NCI-H69 (cell line): Measurements from ENCODE around the gene VCX3B.
"Not testable (repeated sequence)": the region's sequence is repeated elsewhere in the genome, so short reads cannot be mapped to it uniquely, and the experiment has no call there.

Experiments
- DNase-seq: peaks from one replicate; lab custom pipeline; 2025; lab: John Stamatoyannopoulos, UW

Gene VCX3B

DNA sequence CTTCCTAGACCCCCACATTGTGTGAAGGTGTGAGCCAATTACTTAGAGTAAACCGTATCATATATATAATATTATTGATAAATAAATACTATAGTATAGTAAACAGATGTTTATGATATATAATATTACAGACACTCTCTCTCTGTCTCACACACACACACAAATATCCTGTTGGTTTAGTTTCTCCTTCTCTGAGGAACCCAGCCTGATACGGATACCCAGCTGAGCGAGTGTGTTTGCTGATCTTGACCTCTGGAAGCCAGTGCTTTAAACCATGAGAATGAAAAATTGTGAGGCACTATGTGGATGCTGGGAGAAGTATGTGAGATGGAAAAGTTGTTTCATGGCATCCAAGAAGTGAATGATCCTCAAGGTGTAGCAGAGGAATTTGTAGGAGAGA, at the start of gene VCX3B:
Gene VCX3B, plus strand, starts transcription at position 301 of the 400 bp plus-strand sequence. CDS start 621 bp downstream, outside the sequence.
- not testable (repeated sequence) for DNase-seq

DNA sequence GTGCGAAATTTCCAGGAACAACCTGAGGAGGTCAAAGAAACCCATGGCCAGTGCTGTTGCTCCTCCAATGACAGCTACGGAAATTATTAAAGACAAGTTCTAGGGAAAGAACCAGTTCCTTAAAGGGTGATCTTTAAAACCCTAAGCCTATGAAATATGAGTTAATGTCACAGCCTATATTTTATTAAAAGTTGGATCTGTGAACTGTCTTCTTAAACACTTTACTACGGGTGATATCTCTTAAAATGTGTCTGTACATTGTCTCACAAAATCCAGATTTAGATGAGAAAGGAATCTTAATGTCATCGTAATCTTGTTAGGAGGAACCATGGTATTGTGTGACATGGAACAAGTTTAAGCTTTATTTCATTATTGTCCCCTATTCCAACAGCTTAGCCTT, 46.3 kb upstream of the VCX3B start:
- DNase-seq = no peak

DNA sequence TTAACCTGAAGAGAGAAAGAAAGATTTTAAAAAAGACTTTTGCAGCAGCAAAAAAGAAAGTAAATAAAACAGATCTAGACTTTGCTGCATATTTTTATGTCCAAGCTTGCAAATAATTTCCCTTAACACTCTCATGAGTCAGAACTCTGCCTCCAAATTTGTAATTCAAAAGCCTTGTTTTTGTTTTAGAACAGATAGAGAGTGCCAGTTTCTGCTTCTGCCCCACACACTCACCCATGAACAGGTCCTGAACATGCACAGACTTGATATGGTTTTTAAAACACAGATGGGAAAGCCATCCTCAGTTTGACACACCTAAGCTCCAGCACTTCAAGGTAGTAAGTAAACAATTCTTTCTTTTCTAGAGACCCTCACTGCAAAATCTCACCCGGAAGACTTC, 39.7 kb upstream of the VCX3B start:
- peak; percentile 36 for DNase-seq

DNA sequence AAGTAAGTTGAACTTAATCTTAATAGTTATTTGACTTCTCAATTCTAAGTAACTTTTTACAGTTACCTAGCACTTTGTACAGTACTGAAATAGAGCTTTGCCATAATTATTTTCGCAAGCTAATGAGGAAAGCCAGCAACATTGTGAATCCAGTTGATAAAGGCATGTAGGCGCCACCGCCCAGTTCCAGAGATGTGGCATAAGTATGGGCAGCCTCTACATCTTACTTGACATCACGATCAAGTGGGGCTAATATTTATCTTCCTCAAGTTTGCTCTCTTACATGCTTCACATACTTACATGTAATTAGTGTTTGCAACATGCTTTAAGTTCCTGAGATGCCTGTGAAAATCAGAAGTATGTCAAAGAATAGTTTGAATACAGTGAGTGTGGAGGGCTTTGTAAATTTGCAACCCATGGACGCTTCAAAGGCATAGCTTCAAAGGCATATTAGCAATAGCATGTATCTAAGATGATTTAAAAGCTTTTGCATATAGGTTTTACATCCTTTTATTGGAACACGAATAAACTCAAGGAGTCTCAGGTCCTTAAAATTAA, 34.9 kb upstream of the VCX3B start:
- no peak for DNase-seq

DNA sequence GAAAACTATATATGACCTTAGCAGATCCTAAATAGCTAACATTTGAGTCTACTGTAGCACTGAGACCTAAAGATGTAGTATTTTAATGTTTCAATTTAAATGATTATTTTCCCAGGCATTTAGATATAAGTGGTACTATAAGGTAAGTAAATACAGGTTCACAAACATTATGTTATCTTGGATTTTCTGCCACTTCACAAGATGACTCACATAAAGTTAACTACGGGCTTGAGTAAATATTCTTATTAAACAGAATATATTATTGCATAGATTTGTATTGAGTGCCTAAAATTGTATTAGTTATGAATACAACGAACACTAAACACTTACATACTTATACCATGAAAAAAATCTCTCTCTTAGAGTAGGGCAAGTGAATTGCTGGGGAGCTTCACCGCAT, 34.2 kb upstream of the VCX3B start:
- no peak for DNase-seq

DNA sequence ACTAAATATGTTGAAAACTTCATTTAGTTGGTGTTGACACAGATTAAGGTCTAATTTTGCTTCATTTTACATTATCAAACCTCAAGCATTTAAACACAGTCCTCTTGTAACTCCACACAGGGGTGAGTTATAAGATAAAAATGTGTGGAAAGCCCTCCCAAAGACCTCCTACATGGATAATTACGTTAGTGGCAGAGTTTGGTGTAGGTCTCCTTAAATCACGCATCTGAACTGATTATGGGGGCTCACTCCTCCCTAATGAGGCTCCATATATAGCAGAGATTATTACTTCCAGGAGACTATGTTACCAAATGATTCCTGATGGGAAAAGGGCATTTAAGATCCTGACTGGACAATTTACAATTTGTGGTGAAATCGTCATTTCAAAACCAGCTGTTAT, 32.2 kb upstream of the VCX3B start:
- no peak for DNase-seq

DNA sequence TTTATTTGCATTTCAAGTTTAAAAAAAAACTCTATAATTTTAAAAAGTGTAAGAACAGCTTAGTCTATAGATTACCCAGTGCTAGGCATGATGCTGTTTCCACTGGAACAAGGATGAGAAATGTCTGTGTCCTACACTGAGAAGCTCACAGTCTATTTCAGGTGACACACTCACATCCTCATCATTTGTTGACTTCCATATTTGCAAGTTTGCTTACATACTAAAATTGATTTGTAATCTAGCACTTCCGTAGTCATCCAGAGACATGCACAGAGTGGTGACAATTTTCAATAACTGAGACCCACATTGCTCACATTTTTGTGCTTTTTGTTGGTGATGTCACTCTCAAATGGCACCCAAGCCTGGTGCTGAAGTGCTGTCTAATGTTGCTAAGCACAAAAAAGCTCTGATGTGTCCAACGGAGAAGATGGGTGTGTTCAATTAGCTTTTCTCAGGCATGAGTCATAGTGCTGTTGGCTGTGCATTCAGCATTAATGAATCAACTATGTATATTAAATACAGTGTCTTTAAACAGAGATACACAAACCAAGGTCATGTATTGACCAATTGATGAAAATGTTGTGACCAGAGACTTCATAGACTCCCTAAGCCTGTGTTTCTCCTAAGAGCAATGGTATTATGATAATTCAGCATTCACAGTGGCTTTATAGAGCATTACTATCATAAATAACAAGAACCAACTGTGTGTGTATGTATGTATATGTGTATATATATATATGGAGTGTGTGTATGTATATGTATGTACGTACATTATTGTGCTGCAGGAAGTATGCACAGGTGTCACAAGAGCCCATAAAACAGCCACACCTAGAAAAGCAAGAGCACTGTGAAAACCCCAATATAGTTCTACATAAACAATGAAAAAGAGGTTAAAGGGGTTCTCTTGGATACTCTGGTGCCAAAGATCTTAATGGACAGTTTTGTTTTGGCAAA, 31.2 kb upstream of the VCX3B start:
- peak; percentile 19 for DNase-seq

DNA sequence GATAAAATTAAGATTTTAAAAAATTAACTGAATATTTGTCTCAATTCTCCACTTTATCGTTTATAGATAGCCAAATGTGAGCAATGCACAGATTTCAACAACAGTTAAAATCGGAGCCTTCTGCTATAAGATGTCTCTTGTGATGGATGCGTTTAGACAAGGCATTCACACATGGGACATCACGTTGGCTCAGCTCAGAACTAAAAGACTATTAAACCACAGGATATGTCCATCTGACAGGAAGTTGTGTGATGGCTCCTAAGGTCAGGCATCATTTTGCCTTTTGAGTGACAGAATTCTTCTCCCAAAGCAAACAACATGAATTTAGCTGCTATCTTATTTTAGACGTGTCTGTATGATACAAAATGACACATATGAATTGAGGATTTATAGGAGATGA, 17.3 kb upstream of the VCX3B start:
- no peak for DNase-seq

DNA sequence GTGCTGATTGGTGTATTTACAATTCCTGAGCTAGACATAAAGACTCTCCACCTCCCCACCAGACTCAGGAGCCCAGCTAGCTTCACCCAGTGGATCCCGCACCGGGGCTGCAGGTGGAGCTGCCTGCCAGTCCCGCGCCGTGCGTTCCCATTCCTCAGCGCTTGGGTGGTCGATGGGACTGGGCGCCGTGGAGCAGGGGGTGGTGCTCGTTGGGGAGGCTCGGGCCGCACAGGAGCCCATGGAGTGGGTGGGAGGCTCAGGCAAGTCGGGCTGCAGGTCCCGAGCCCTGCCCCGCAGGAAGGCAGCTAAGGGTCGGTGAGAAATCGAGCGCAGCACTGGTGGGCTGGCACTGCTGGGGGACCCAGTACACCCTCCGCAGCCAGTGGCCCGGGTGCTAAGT, 12.3 kb upstream of the VCX3B start:
- not testable (repeated sequence) for DNase-seq

DNA sequence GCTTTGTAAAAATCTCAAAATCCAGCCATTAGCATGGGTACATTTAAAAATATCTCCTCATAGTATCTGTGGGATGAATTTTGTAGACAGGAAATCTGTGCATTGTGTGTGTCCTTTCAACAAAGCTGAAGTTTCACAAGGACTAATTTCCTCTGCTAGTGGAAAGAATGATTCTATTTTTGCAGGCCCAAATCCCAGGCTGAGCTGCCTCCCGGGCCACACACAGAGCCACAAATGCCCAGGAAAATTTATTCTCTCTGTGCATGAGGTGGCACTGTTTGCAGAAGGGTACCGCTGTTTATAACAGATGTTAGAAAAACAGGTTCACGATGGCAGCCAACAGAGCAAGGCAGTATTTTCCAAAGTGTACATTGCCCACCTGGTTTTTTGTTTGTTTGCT, 11.0 kb upstream of the VCX3B start:
- peak; percentile 23 for DNase-seq

DNA sequence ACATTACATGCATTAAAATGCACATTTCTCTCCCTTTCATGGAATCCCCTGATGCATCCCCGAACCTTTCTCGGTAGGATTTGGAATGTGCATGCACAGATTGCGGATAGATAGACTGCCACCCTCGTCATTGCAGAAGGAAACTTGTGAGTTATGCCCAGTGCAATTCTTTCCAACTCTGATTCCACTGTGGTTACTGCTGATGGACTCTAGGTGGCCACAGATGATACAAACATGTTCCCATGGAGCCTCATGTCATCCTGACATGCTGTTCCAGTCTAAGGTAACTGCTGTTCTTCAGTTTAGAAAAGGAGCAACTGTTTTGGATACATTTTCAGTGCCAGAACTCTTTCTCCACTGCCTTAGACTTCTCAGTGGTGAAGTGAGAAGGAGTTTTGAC, 9.1 kb upstream of the VCX3B start:
- DNase-seq = peak; percentile 4

DNA sequence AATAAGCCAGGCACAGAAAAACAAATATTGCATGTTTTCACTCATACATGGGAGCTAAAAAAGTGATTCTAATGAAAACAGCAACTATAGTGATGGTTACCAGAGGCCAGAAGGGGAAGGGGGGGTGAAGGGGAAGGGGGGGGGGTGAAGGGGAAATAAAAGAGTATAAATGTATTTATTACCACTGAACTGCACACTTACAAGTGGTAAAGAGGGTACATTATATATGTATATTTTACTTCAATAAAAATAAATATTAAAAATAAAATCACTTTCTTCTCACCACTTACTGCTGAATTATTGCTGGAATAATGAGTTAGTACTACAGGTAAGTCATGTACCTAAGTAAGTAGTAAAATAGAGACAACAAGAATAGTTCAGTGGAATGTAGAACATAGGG, 2.1 kb upstream of the VCX3B start:
- DNase-seq = no peak

DNA sequence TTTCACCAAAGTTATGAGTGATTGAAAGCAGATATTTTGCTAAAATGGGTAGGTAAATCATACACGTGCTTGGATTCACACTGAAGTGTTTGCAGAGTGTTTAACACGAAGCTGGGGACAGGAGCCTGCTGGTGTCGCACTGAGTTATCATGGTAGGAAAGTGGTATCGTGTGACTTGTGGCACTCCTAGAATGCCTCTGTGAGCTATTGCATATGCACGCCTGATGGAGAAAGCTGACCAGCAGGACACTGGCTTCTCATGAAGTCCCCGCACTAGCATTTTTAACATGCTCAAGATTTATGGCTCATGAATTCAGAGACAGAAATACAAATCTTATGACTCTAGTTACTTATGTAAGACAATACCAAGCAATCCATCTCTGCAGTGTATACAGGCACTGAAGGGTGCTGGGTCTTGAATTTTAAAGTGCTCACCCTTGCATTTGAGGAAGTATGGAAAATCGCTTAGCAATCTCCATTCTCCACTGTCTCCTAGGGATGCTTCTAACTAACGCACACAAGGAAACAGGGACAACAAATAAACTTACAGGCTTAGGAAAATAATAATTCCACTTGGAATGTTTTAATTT, 19.8 kb downstream of the VCX3B start:
- DNase-seq = peak; percentile 42

DNA sequence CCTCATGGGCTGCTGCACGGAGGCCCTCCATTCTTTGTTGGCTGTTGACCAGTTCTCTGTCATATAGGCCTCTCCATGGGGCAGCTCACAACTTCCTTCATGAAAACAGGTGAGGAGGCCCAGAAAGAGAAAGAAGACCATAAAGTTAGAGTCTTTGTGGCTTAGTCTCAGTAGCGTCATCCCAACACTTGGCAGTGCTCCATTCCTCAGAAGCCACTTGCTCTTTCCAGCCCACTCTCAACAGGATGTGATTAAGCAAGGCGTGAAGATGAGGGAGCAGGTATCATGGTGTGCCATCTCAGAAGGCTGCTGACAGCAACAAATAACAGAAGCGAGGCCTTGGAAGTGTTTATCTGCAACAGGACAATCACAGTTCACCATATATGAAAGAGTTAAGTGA, 30.4 kb downstream of the VCX3B start:
- DNase-seq = not testable (repeated sequence)

DNA sequence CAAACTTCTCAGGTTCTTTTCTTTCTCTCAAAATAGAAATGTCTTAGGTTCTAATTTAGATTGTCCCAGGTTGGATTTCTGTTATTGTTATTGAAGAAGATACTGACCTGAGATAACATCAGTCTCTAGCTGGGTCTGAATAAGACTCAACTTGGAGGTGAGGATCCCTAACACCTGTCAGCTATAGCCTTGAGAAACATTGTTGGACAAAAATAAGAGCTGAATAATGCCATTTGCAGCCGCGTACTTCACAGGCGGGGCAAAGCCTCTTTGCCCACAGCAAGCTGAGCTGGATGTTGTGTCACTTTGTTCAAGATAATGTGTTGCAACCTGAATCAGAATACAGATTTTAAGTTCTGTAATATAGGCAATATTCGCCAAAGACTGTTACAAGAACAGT, 35.6 kb downstream of the VCX3B start:
- no peak for DNase-seq

DNA sequence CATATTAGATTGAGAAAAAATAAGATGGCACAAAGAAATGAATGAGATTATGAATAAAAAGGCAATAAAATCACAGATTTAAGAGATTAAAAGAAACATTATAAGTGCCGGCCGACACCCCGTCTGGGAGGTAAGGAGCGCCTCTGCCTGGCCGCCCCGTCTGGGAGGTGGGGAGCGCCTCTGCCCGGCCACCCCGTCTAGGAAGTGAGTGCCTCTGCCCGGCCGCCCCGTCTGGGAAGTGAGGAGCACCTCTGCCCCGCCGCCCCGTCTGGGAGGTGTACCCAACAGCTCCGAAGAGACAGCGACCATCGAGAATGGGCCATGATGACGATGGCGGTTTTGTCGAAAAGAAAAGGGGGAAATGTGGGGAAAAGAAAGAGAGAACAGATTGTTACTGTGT, 37.5 kb downstream of the VCX3B start:
- not testable (repeated sequence) for DNase-seq

DNA sequence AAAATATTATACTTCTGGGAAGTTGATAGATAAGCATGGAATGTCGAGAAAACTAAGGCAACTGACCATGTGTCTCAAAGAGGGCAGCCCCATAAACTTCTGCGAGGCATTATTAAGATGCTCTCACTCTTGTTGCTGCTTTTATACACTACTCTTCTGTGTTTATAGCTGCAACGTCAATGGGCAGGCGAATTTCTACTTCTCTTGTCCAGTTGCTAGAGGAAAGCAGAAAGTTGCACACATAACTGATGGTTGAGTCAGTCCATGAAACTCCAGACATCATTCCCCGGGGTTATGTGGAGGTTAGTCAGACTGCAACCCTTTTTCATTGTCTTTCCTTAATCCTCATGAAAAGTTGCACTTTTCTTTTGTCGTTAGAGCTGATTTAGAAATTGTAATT, 39.8 kb downstream of the VCX3B start:
- no peak for DNase-seq
